H9 (cell line): ENCODE data around the gene OXLD1. TPM values are rescaled to one million over a fixed set of nuclear protein-coding genes. Genes with fewer than 3 reads are reported as not detected.

Source experiments
- DNase-seq: peaks from one replicate; pipeline ENCODE4 v3.0.0-alpha.2; 2017
- H2AFZ ChIP-seq: one replicate; pipeline ENCODE4 v1.6.1; 2013; ENCODE audit warnings: mild to moderate bottlenecking, low read length, control low read depth, moderate library complexity
- H2AK5ac ChIP-seq: 2 replicates; pipeline ENCODE4 v1.6.1; 2013; ENCODE audit warnings: low read length, control low read depth, mixed read lengths; ENCODE audit not compliant: insufficient read length
- H2BK120ac ChIP-seq: one replicate; pipeline ENCODE4 v1.6.1; 2013; ENCODE audit warnings: low read depth, mild to moderate bottlenecking, low read length, control low read depth, inconsistent platforms; ENCODE audit not compliant: poor library complexity, severe bottlenecking
- H2BK12ac ChIP-seq: 2 replicates; pipeline ENCODE4 v1.6.1; 2013; ENCODE audit warnings: low read length, control low read depth, mixed read lengths, low read depth; ENCODE audit not compliant: insufficient read length
- H2BK15ac ChIP-seq: 2 replicates; pipeline ENCODE4 v1.6.1; 2013; ENCODE audit warnings: low read depth, low read length, control low read depth
- H2BK20ac ChIP-seq: one replicate; pipeline ENCODE4 v1.6.1; 2013; ENCODE audit warnings: low read depth, mild to moderate bottlenecking, low read length, control low read depth, inconsistent platforms; ENCODE audit not compliant: poor library complexity, severe bottlenecking
- H2BK5ac ChIP-seq: 2 replicates; pipeline ENCODE4 v1.6.1; 2013; ENCODE audit warnings: low read length, control low read depth, mixed read lengths; ENCODE audit not compliant: insufficient read length
- H3K14ac ChIP-seq: 2 replicates; pipeline ENCODE4 v1.6.1; 2013; ENCODE audit warnings: low read length, control low read depth; ENCODE audit not compliant: insufficient read depth
- H3K18ac ChIP-seq: 2 replicates; pipeline ENCODE4 v1.6.1; 2013; ENCODE audit warnings: low read depth, mild to moderate bottlenecking, mixed read lengths, low read length, control low read depth; ENCODE audit not compliant: insufficient read length
- H3K23ac ChIP-seq: 2 replicates; pipeline ENCODE4 v1.6.1; 2013; ENCODE audit warnings: low read length, control low read depth, mixed read lengths, low read depth; ENCODE audit not compliant: insufficient read length
- H3K23me2 ChIP-seq: 2 replicates; pipeline ENCODE4 v1.6.1; 2013; ENCODE audit warnings: low read depth, mild to moderate bottlenecking, mixed read lengths, low read length, control low read depth; ENCODE audit not compliant: insufficient read length, poor library complexity, severe bottlenecking
- H3K27ac ChIP-seq: 2 replicates; pipeline ENCODE4 v1.5.1; 2013; ENCODE audit warnings: low read length, control low read depth, mixed read lengths, low read depth; ENCODE audit not compliant: insufficient read length
- H3K27me3 ChIP-seq: 2 replicates; pipeline ENCODE4 v1.6.1; 2013; ENCODE audit warnings: low read length, control low read depth, inconsistent platforms; ENCODE audit not compliant: insufficient read depth
- H3K4ac ChIP-seq: 2 replicates; pipeline ENCODE4 v1.6.1; 2013; ENCODE audit warnings: low read depth, mild to moderate bottlenecking, control low read depth, inconsistent platforms, low read length, moderate library complexity
- H3K4me1 ChIP-seq: 2 replicates; pipeline ENCODE4 v1.6.1; 2013; ENCODE audit warnings: low read length, control low read depth, inconsistent platforms; ENCODE audit not compliant: insufficient read depth
- H3K4me2 ChIP-seq: 2 replicates; pipeline ENCODE4 v1.6.1; 2013; ENCODE audit warnings: low read length, control low read depth, mixed read lengths; ENCODE audit not compliant: insufficient read length, insufficient read depth
- H3K56ac ChIP-seq: 2 replicates; pipeline ENCODE4 v1.6.1; 2013; ENCODE audit warnings: low read depth, mild to moderate bottlenecking, mixed read lengths, low read length, control low read depth; ENCODE audit not compliant: insufficient read length
- H3K79me1 ChIP-seq: 2 replicates; pipeline ENCODE4 v1.6.1; 2013; ENCODE audit warnings: low read depth, mild to moderate bottlenecking, moderate library complexity, low read length, control low read depth, inconsistent platforms; ENCODE audit not compliant: insufficient read depth, poor library complexity, severe bottlenecking
- H3K79me2 ChIP-seq: 2 replicates; pipeline ENCODE4 v1.6.1; 2013; ENCODE audit warnings: low read length, control low read depth, inconsistent platforms; ENCODE audit not compliant: insufficient read depth
- H3K9ac ChIP-seq: 2 replicates; pipeline ENCODE4 v1.6.1; 2013; ENCODE audit warnings: low read length, control low read depth, mixed read lengths; ENCODE audit not compliant: insufficient read length; ENCODE audit errors: extremely low read depth
- H3K9me3 ChIP-seq: one replicate; pipeline ENCODE4 v1.6.1; 2013; ENCODE audit warnings: low read depth, low read length, inconsistent platforms; ENCODE audit not compliant: control insufficient read depth
- H3T11ph ChIP-seq: one replicate; pipeline ENCODE4 v1.6.1; 2013; ENCODE audit warnings: mild to moderate bottlenecking, low read length, control low read depth, inconsistent platforms
- H4K20me1 ChIP-seq: one replicate; pipeline ENCODE4 v1.6.1; 2013; ENCODE audit not compliant: control insufficient read depth, insufficient read length, insufficient read depth
- H4K5ac ChIP-seq: 2 replicates; pipeline ENCODE4 v1.6.1; 2013; ENCODE audit warnings: low read depth, mild to moderate bottlenecking, mixed read lengths, low read length, control low read depth; ENCODE audit not compliant: insufficient read length
- H4K8ac ChIP-seq: replicated peaks from 2 replicates; pipeline ENCODE4 v1.6.1; 2013; ENCODE audit warnings: low read length, control low read depth, mixed read lengths, low read depth; ENCODE audit not compliant: insufficient read length
- H4K91ac ChIP-seq: 2 replicates; pipeline ENCODE4 v1.6.1; 2013; ENCODE audit warnings: low read depth, mild to moderate bottlenecking, moderate library complexity, mixed read lengths, low read length, control low read depth; ENCODE audit not compliant: insufficient read length
- H3K27ac Mint-ChIP-seq, 3 experiments: 2 replicates in 2 of 3; 3 replicates in 1 of 3; pipeline ENCODE4 v1.8.0; 2020 to 2021; ENCODE audit warnings: mixed read lengths in 3 of 3, mild to moderate bottlenecking in 1 of 3, moderate library complexity in 1 of 3
- H3K27me3 Mint-ChIP-seq: 2 replicates; pipeline ENCODE4 v1.8.0; 2021; ENCODE audit warnings: low read depth, mild to moderate bottlenecking, moderate library complexity, mixed read lengths
- H3K36me3 Mint-ChIP-seq, 3 experiments: 2 replicates in 2 of 3; 3 replicates in 1 of 3; pipeline ENCODE4 v1.8.0; 2020 to 2021; ENCODE audit warnings: low read depth in 3 of 3, mixed read lengths in 3 of 3; ENCODE audit not compliant: insufficient read depth in 1 of 3
- H3K4me1 Mint-ChIP-seq, 2 experiments: 2 replicates each; pipeline ENCODE4 v1.8.0; 2020; ENCODE audit warnings: mixed read lengths in 2 of 2
- H3K4me3 Mint-ChIP-seq, 2 experiments: 2 replicates in 1 of 2; 3 replicates in 1 of 2; pipeline ENCODE4 v1.8.0; 2020 to 2021; ENCODE audit warnings: mild to moderate bottlenecking in 2 of 2, mixed read lengths in 2 of 2, moderate library complexity in 1 of 2
- H3K9me3 Mint-ChIP-seq, 2 experiments: 2 replicates in 1 of 2; 3 replicates in 1 of 2; pipeline ENCODE4 v1.8.0; 2020; ENCODE audit warnings: mild to moderate bottlenecking in 2 of 2, mixed read lengths in 2 of 2, moderate library complexity in 1 of 2
- WGBS: extraction: QIAGEN DNeasy Blood & Tissue Kit; methylation state at CpG from one replicate; pipeline ENCODE4 v1.1.7; 2013; ENCODE audit warnings: missing lambda C conversion rate, low lambda C conversion rate, mixed read lengths; ENCODE audit not compliant: insufficient read length; ENCODE audit errors: extremely low coverage; 5-methylcytosine and 5-hydroxymethylcytosine counted together
- total RNA-seq: library from RNA; stranded (reverse); gene quantifications from 2 replicates; pipeline ENCODE4 v1.2.1, GENCODE V29; 2021
- TF ChIP-seq, protein P1 (sequence below): fragments of 200-600 bp; sonication (generic); conservative IDR thresholded peaks from 3 replicates; pipeline ENCODE4 v1.8.0; 2021; ENCODE audit warnings: antibody characterized with exemption, mild to moderate bottlenecking

Gene OXLD1
- total RNA-seq, 1 experiment from 2014 or later, result 25.0 TPM

DNA sequence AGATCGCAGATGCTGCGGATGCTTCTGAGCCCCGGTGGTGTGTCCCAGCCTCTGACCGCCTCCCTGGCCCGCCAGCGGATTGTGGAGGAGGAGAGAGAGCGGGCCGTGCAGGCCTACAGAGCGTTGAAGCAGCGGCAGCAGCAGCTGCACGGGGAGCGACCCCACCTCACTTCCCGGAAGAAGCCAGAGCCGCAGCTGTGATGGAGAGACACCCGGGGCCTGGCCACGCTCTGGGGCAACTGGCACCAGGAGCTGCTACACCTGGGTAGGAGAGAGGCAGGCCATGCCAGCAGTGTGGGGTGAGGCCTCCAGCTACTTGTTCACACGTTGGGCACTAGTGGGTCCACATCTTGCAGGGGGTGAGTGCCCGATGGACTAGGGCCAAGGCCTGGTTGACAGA, 6.1 kb upstream of the OXLD1 start:
- no peak for DNase-seq
- no peak overlapping the region for H2BK12ac ChIP-seq
- H3K79me2 ChIP-seq, result peaks cover 4% of the 10 kb centered on the region; the same call in 1 of the 2 replicates
- H3K9me3 ChIP-seq, result no peaks in the 10 kb centered on the region
- peaks cover 41 to 71% (median 68%) of the 10 kb centered on the region in 3 experiments; a peak in 6 of 7 replicates for H3K36me3 Mint-ChIP-seq
- H4K5ac ChIP-seq, result no peak overlapping the region
- no peak overlapping the region for H3K27ac ChIP-seq
- H2BK120ac ChIP-seq, result no peak overlapping the region
- no peak overlapping the region for H2AFZ ChIP-seq
- no peak overlapping the region for H4K91ac ChIP-seq
- no peak overlapping the region for H3K14ac ChIP-seq
- H3K4ac ChIP-seq, result no peak overlapping the region
- H2AK5ac ChIP-seq, result no peak overlapping the region
- no peak overlapping the region for H3K18ac ChIP-seq
- no peak overlapping the region for H3K9ac ChIP-seq
- no peak overlapping the region for H3K4me3 Mint-ChIP-seq
- peaks cover 8 to 11% of the 10 kb centered on the region in 2 experiments for H3K4me1 Mint-ChIP-seq
- peaks cover 10% of the 10 kb centered on the region for H3K79me1 ChIP-seq
- no CpG with 5 or more reads among the region's 18 CpGs for WGBS
- TF ChIP-seq, protein P1, sequence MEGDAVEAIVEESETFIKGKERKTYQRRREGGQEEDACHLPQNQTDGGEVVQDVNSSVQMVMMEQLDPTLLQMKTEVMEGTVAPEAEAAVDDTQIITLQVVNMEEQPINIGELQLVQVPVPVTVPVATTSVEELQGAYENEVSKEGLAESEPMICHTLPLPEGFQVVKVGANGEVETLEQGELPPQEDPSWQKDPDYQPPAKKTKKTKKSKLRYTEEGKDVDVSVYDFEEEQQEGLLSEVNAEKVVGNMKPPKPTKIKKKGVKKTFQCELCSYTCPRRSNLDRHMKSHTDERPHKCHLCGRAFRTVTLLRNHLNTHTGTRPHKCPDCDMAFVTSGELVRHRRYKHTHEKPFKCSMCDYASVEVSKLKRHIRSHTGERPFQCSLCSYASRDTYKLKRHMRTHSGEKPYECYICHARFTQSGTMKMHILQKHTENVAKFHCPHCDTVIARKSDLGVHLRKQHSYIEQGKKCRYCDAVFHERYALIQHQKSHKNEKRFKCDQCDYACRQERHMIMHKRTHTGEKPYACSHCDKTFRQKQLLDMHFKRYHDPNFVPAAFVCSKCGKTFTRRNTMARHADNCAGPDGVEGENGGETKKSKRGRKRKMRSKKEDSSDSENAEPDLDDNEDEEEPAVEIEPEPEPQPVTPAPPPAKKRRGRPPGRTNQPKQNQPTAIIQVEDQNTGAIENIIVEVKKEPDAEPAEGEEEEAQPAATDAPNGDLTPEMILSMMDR, result no peak
- no peak overlapping the region for H2BK15ac ChIP-seq
- H3K9me3 Mint-ChIP-seq, result no peaks in the 10 kb centered on the region
- H3K23ac ChIP-seq, result no peak overlapping the region
- no peak overlapping the region for H2BK5ac ChIP-seq
- H3K56ac ChIP-seq, result no peak overlapping the region
- no peak overlapping the region for H3K27ac Mint-ChIP-seq
- no peaks in the 10 kb centered on the region for H3K23me2 ChIP-seq
- no peak overlapping the region for H3K4me2 ChIP-seq
- H3K4me1 ChIP-seq, result no peaks in the 10 kb centered on the region
- H3K27me3 Mint-ChIP-seq, result no peaks in the 10 kb centered on the region; the same call in 1 of the 2 replicates
- no peaks in the 10 kb centered on the region for H4K20me1 ChIP-seq
- no peak overlapping the region for H2BK20ac ChIP-seq
- H4K8ac ChIP-seq, result no peak overlapping the region
- H3K27me3 ChIP-seq, result no peaks in the 10 kb centered on the region
- H3T11ph ChIP-seq, result no peak overlapping the region
